PC-3 (cell line): Measurements from ENCODE around the gene MRI1.

ENCODE experiments used
- CTCF ChIP-seq: fragments of 300-600 bp; sonication (generic); conservative IDR thresholded peaks from 2 replicates; pipeline ENCODE4 v1.5.1; 2017; ENCODE audit warnings: antibody characterized with exemption, low read depth, mild to moderate bottlenecking, low read length
- EZH2phosphoT487 ChIP-seq: fragments of 300-600 bp; sonication (generic); IDR thresholded peaks from 2 replicates; pipeline ENCODE4 v1.6.1; 2018; ENCODE audit warnings: mild to moderate bottlenecking, antibody characterized with exemption, low read length, borderline replicate concordance

- TF ChIP-seq CTCF (no peak), EZH2phosphoT487 (no peak)
Observed at GRCh38 chr19:13803038-13803437, 38.7 kb downstream of the MRI1 start.
